OCI-LY1 (cell line): ENCODE data around the gene NSRP1.

Experiments
- EZH2 ChIP-seq: fragments of 200-600 bp; sonication (generic), shearing (Covaris generic); IDR thresholded peaks from 2 replicates; pipeline ENCODE4 v1.8.0; 2017; ENCODE audit warnings: borderline replicate concordance, mixed run types, mild to moderate bottlenecking, antibody characterized with exemption, low read length, moderate library complexity, mixed read lengths
- TF ChIP-seq, protein P1 (sequence below): fragments of 200-600 bp; sonication (generic), shearing (Covaris generic); IDR thresholded peaks from 2 replicates; pipeline ENCODE4 v1.5.1; 2017; ENCODE audit warnings: mild to moderate bottlenecking, antibody characterized with exemption, low read length, moderate library complexity, mixed read lengths

- TF ChIP-seq, protein P1, sequence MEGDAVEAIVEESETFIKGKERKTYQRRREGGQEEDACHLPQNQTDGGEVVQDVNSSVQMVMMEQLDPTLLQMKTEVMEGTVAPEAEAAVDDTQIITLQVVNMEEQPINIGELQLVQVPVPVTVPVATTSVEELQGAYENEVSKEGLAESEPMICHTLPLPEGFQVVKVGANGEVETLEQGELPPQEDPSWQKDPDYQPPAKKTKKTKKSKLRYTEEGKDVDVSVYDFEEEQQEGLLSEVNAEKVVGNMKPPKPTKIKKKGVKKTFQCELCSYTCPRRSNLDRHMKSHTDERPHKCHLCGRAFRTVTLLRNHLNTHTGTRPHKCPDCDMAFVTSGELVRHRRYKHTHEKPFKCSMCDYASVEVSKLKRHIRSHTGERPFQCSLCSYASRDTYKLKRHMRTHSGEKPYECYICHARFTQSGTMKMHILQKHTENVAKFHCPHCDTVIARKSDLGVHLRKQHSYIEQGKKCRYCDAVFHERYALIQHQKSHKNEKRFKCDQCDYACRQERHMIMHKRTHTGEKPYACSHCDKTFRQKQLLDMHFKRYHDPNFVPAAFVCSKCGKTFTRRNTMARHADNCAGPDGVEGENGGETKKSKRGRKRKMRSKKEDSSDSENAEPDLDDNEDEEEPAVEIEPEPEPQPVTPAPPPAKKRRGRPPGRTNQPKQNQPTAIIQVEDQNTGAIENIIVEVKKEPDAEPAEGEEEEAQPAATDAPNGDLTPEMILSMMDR, result no peak
- TF ChIP-seq EZH2, result no peak
These were observed 74.5 kb downstream of the NSRP1 start for GRCh38 chr17:30191072-30191471.
